Liver (tissue), 9 donors: ENCODE measurements around the gene RAD51B. TPM values are rescaled to one million over a fixed set of nuclear protein-coding genes. Genes with fewer than 3 reads are reported as not detected.

Experiments used
- DNase-seq: peaks from one replicate; pipeline ENCODE4 v3.0.0-alpha.2; 2017; ENCODE audit warnings: low spot score
- H3K27ac ChIP-seq, 2 donors: one replicate each; pipeline ENCODE4 v1.7.0; 2013; ENCODE audit warnings: inconsistent platforms in 2 of 2, low read length in 2 of 2, control low read depth in 1 of 2, low read depth in 1 of 2, mild to moderate bottlenecking in 1 of 2
- H3K27me3 ChIP-seq, 4 donors: one replicate each; pipeline versions ENCODE4 v1.6.1 to v1.7.0; 2013; ENCODE audit warnings: low read length in 3 of 4, inconsistent platforms in 1 of 4, mild to moderate bottlenecking in 1 of 4, moderate library complexity in 1 of 4; ENCODE audit not compliant: control insufficient read depth in 4 of 4, insufficient read depth in 4 of 4
- H3K36me3 ChIP-seq, 4 donors: one replicate each; pipeline versions ENCODE4 v1.6.1 to v1.7.0; 2013; ENCODE audit warnings: low read length in 3 of 4, mild to moderate bottlenecking in 3 of 4, low read depth in 1 of 4, moderate library complexity in 1 of 4; ENCODE audit not compliant: control insufficient read depth in 4 of 4, insufficient read depth in 3 of 4
- H3K4me1 ChIP-seq, 4 donors: one replicate each; pipeline versions ENCODE4 v1.6.1 to v1.7.0; 2013; ENCODE audit warnings: low read length in 3 of 4, mild to moderate bottlenecking in 3 of 4, moderate library complexity in 1 of 4; ENCODE audit not compliant: control insufficient read depth in 4 of 4, insufficient read depth in 4 of 4
- H3K4me3 ChIP-seq, 3 donors: one replicate each; pipeline versions ENCODE4 v1.6.1 to v1.7.0; 2013; ENCODE audit warnings: low read length in 3 of 3, control low read depth in 1 of 3, low read depth in 1 of 3, mild to moderate bottlenecking in 1 of 3
- H3K9ac ChIP-seq, 2 donors: one replicate each; pipeline ENCODE4 v1.7.0; 2013; ENCODE audit warnings: low read length in 2 of 2, mild to moderate bottlenecking in 2 of 2, moderate library complexity in 2 of 2, control low read depth in 1 of 2, low read depth in 1 of 2
- H3K9me3 ChIP-seq, 4 donors: one replicate each; pipeline versions ENCODE4 v1.6.1 to v1.7.0; 2013; ENCODE audit warnings: low read length in 3 of 4; ENCODE audit not compliant: control insufficient read depth in 4 of 4
- CTCF ChIP-seq: fragments of 150-350 bp; IDR thresholded peaks from 2 replicates; pipeline ENCODE4 v1.5.1; 2017; ENCODE audit warnings: improper control_type of control experiment, low read depth, low read length; ENCODE audit not compliant: missing input control
- EGR1 ChIP-seq, 2 donors: IDR thresholded peaks; 2 replicates each; pipeline ENCODE4 v1.6.1; 2016 to 2018; ENCODE audit warnings: antibody characterized with exemption in 2 of 2, low read depth in 2 of 2
- FOXA1 ChIP-seq: IDR thresholded peaks from 2 replicates; pipeline ENCODE4 v1.6.1; 2016; ENCODE audit warnings: antibody characterized with exemption
- FOXA2 ChIP-seq: IDR thresholded peaks from 2 replicates; pipeline ENCODE4 v1.6.1; 2016; ENCODE audit warnings: antibody characterized with exemption
- GABPA ChIP-seq, 2 donors: IDR thresholded peaks in 1 of 2; conservative IDR thresholded peaks in 1 of 2; 2 replicates each; pipeline ENCODE4 v1.6.1; 2016; ENCODE audit warnings: antibody characterized with exemption in 2 of 2, mild to moderate bottlenecking in 1 of 2, moderate library complexity in 1 of 2
- HNF4A ChIP-seq, 2 donors: conservative IDR thresholded peaks; 2 replicates each; pipeline ENCODE4 v1.6.1; 2016; ENCODE audit warnings: antibody characterized with exemption in 2 of 2, mild to moderate bottlenecking in 2 of 2
- HNF4G ChIP-seq: IDR thresholded peaks from 2 replicates; pipeline ENCODE4 v1.6.1; 2016; ENCODE audit warnings: antibody characterized with exemption
- JUND ChIP-seq, 2 donors: IDR thresholded peaks; 2 replicates each; pipeline ENCODE4 v1.6.1; 2016; ENCODE audit warnings: antibody characterized with exemption in 2 of 2
- NR2F2 ChIP-seq: IDR thresholded peaks from 2 replicates; pipeline ENCODE4 v1.6.1; 2016; ENCODE audit warnings: antibody characterized with exemption
- RAD21 ChIP-seq, 2 donors: IDR thresholded peaks; 2 replicates each; pipeline ENCODE4 v1.6.1; 2016; ENCODE audit warnings: antibody characterized with exemption in 2 of 2, mild to moderate bottlenecking in 2 of 2
- RXRA ChIP-seq, 2 donors: IDR thresholded peaks; 2 replicates each; pipeline ENCODE4 v1.6.1; 2017 to 2018; ENCODE audit warnings: antibody characterized with exemption in 2 of 2, mild to moderate bottlenecking in 1 of 2
- SP1 ChIP-seq: IDR thresholded peaks from 2 replicates; pipeline ENCODE4 v1.6.1; 2018; ENCODE audit warnings: antibody characterized with exemption, mild to moderate bottlenecking
- TAF1 ChIP-seq: conservative IDR thresholded peaks from 2 replicates; pipeline ENCODE4 v1.6.1; 2016; ENCODE audit warnings: antibody characterized with exemption, mild to moderate bottlenecking
- YY1 ChIP-seq: IDR thresholded peaks from 2 replicates; pipeline ENCODE4 v1.6.1; 2016; ENCODE audit warnings: antibody characterized with exemption, mild to moderate bottlenecking
- WGBS: extraction: QIAGEN DNeasy Blood & Tissue Kit; methylation state at CpG from one replicate; pipeline ENCODE4 v1.1.7; 2013; 5-methylcytosine and 5-hydroxymethylcytosine counted together
- polyA plus RNA-seq, 2 donors: library from polyadenylated mRNA; stranded (reverse) in 1 of 2; unstranded in 1 of 2; fragments of 200-250 nt in 1 of 2; fragments of >200 nt in 1 of 2; fragmentation: Nextera tagmentation in 1 of 2; extraction: Ambion mirVana in 1 of 2; gene quantifications; one replicate each; pipeline versions ENCODE4 v1.2.1 to v1.2.3, GENCODE V29; 2013 to 2015
- total RNA-seq, 2 donors: library from RNA; depleted of rRNA; stranded (reverse); fragments of >200 nt; gene quantifications; one replicate each; pipeline ENCODE4 v1.2.3, GENCODE V29; 2014
- TF ChIP-seq, protein P1 (sequence below): IDR thresholded peaks from 2 replicates; pipeline ENCODE4 v1.6.1; 2016; ENCODE audit warnings: antibody characterized with exemption
- TF ChIP-seq, protein P2 (sequence below): IDR thresholded peaks from 2 replicates; pipeline ENCODE4 v1.6.1; 2016; ENCODE audit warnings: antibody characterized with exemption
- TF ChIP-seq, protein P3 (sequence below): IDR thresholded peaks from 2 replicates; pipeline ENCODE4 v1.6.1; 2016; ENCODE audit warnings: antibody characterized with exemption, mild to moderate bottlenecking
- TF ChIP-seq, protein P4 (sequence below): IDR thresholded peaks from 2 replicates; pipeline ENCODE4 v1.6.1; 2016; ENCODE audit warnings: antibody characterized with exemption
- donor health status: healthy.
- donor health status: healthy.
- donor health status: healthy.
- donor health status: healthy.
- donor health status: healthy.

Gene RAD51B
- total and polyA plus RNA-seq, 4 donors = 0.81 to 12.9 (median 2.4) TPM

GRCh38 chr14:68376067-68376779, 556.6 kb downstream of the RAD51B start:
- Histone ChIP-seq H3K9ac (no peak overlapping the region), H3K27me3 (no peaks in the 10 kb centered on the region), H3K36me3 (no peaks in the 10 kb centered on the region), H3K27ac (no peak overlapping the region), H3K9me3 (no peaks in the 10 kb centered on the region), H3K4me3 (no peak overlapping the region), H3K4me1 (no peaks in the 10 kb centered on the region)
- 85% methylated on average over 2 of the region's 2 CpGs for WGBS
- TF ChIP-seq CTCF = no peak
- TF ChIP-seq, protein P1, sequence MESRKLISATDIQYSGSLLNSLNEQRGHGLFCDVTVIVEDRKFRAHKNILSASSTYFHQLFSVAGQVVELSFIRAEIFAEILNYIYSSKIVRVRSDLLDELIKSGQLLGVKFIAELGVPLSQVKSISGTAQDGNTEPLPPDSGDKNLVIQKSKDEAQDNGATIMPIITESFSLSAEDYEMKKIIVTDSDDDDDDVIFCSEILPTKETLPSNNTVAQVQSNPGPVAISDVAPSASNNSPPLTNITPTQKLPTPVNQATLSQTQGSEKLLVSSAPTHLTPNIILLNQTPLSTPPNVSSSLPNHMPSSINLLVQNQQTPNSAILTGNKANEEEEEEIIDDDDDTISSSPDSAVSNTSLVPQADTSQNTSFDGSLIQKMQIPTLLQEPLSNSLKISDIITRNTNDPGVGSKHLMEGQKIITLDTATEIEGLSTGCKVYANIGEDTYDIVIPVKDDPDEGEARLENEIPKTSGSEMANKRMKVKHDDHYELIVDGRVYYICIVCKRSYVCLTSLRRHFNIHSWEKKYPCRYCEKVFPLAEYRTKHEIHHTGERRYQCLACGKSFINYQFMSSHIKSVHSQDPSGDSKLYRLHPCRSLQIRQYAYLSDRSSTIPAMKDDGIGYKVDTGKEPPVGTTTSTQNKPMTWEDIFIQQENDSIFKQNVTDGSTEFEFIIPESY = no peak
- TF ChIP-seq YY1 = no peak
- TF ChIP-seq JUND (IDR thresholded peaks at IDR 0.05) = no peak
- no peak for TF ChIP-seq FOXA2
- TF ChIP-seq RAD21 (IDR thresholded peaks at IDR 0.05) = no peak
- DNase-seq = no peak

DNA sequence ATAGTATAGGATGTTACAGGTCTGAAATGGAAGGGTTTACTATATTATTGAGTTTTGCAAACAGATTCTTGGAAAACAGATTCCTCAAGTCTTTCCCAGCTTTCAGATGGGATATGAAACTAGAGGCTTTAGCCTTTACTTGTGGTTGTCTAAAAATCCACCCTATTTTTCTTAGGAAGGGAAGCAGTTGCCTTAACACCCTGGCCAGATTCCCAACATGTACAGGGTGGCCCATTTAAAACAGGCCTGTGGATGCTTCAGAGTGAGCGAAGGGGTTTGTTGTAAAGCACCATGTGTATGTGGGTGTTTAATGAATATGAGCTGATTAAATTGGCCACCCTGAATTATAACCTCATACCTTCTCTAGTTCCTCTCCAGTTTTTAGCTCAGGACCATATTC, 557.4 kb downstream of the RAD51B start:
- Histone ChIP-seq H3K4me3 (no peak overlapping the region), H3K27me3 (no peaks in the 10 kb centered on the region), H3K9ac (no peak overlapping the region), H3K27ac (peak overlapping the region in 1 of 2 donors; percentile 14), H3K4me1 (no peaks in the 10 kb centered on the region), H3K36me3 (no peaks in the 10 kb centered on the region), H3K9me3 (no peaks in the 10 kb centered on the region)
- 93% methylated on average over 1 of the region's 1 CpG for WGBS
- TF ChIP-seq NR2F2 (no peak), TAF1 (no peak), JUND (IDR thresholded peaks at IDR 0.05) (no peak), CTCF (no peak), GABPA (IDR thresholded peaks at IDR 0.05 in 1 of 2, conservative IDR thresholded peaks at IDR 0.05 in 1 of 2) (no peak), SP1 (no peak), HNF4A (conservative IDR thresholded peaks at IDR 0.05) (no peak), YY1 (no peak), FOXA2 (no peak), RXRA (IDR thresholded peaks at IDR 0.05) (no peak), RAD21 (IDR thresholded peaks at IDR 0.05) (no peak), FOXA1 (no peak), EGR1 (IDR thresholded peaks at IDR 0.05; ENCODE audit: low read depth in 2 of 2) (no peak), HNF4G (no peak)
- TF ChIP-seq, protein P2, sequence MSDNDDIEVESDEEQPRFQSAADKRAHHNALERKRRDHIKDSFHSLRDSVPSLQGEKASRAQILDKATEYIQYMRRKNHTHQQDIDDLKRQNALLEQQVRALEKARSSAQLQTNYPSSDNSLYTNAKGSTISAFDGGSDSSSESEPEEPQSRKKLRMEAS = no peak
- TF ChIP-seq, protein P3, sequence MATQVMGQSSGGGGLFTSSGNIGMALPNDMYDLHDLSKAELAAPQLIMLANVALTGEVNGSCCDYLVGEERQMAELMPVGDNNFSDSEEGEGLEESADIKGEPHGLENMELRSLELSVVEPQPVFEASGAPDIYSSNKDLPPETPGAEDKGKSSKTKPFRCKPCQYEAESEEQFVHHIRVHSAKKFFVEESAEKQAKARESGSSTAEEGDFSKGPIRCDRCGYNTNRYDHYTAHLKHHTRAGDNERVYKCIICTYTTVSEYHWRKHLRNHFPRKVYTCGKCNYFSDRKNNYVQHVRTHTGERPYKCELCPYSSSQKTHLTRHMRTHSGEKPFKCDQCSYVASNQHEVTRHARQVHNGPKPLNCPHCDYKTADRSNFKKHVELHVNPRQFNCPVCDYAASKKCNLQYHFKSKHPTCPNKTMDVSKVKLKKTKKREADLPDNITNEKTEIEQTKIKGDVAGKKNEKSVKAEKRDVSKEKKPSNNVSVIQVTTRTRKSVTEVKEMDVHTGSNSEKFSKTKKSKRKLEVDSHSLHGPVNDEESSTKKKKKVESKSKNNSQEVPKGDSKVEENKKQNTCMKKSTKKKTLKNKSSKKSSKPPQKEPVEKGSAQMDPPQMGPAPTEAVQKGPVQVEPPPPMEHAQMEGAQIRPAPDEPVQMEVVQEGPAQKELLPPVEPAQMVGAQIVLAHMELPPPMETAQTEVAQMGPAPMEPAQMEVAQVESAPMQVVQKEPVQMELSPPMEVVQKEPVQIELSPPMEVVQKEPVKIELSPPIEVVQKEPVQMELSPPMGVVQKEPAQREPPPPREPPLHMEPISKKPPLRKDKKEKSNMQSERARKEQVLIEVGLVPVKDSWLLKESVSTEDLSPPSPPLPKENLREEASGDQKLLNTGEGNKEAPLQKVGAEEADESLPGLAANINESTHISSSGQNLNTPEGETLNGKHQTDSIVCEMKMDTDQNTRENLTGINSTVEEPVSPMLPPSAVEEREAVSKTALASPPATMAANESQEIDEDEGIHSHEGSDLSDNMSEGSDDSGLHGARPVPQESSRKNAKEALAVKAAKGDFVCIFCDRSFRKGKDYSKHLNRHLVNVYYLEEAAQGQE = no peak
- TF ChIP-seq, protein P1 = no peak
- TF ChIP-seq, protein P4, sequence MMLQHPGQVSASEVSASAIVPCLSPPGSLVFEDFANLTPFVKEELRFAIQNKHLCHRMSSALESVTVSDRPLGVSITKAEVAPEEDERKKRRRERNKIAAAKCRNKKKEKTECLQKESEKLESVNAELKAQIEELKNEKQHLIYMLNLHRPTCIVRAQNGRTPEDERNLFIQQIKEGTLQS = no peak
- no peak for DNase-seq
